GM21723 (cell line): ENCODE data around the gene NMB.

ENCODE experiments used
- ATAC-seq: cut with Tn5 transposase; IDR thresholded peaks from one replicate; pipeline ENCODE4 v1.9.1; 2021; ENCODE audit warnings: mild to moderate bottlenecking, moderate library complexity; ENCODE audit not compliant: unreplicated experiment

The NMB gene

GRCh38 chr15:84658080-84658787, at the start of gene NMB:
Gene NMB, minus strand, starts transcription at chr15:84658199. Its CDS starts 47 bp downstream, at chr15:84658152.
- peak; percentile 61 for ATAC-seq

- ATAC-seq: no peak
Measured at GRCh38 chr15:84703808-84704207, 45.8 kb upstream of the NMB start.

GRCh38 chr15:84702961-84703482, 45.0 kb upstream of the NMB start:
- no peak for ATAC-seq

- no peak for ATAC-seq
Measured at GRCh38 chr15:84699538-84700191, 41.7 kb upstream of the NMB start.

- no peak for ATAC-seq
Measured at GRCh38 chr15:84697236-84697990, 39.4 kb upstream of the NMB start.

GRCh38 chr15:84696757-84697156, 38.8 kb upstream of the NMB start:
- ATAC-seq: no peak

- no peak for ATAC-seq
Measured at GRCh38 chr15:84690342-84690741, 32.3 kb upstream of the NMB start.

- ATAC-seq: no peak
Measured at GRCh38 chr15:84689858-84690257, 31.9 kb upstream of the NMB start.

- peak; percentile 46 for ATAC-seq
Measured at GRCh38 chr15:84686446-84686845, 28.4 kb upstream of the NMB start.

- no peak for ATAC-seq
Measured at GRCh38 chr15:84685304-84685703, 27.3 kb upstream of the NMB start.

GRCh38 chr15:84684092-84684491, 26.1 kb upstream of the NMB start:
- no peak for ATAC-seq

- no peak for ATAC-seq
Measured at GRCh38 chr15:84681831-84682230, 23.8 kb upstream of the NMB start.

- no peak for ATAC-seq
Measured at GRCh38 chr15:84671211-84671610, 13.2 kb upstream of the NMB start.

GRCh38 chr15:84669726-84670125, 11.7 kb upstream of the NMB start:
- no peak for ATAC-seq

- ATAC-seq: no peak
Measured at GRCh38 chr15:84668221-84668982, 10.4 kb upstream of the NMB start.

GRCh38 chr15:84666373-84666772, 8.4 kb upstream of the NMB start:
- no peak for ATAC-seq

GRCh38 chr15:84661001-84661400, 3.0 kb upstream of the NMB start:
- no peak for ATAC-seq

- ATAC-seq: no peak
Measured at GRCh38 chr15:84659904-84660781, 2.1 kb upstream of the NMB start.

GRCh38 chr15:84658788-84659411, 901 bp upstream of the NMB start:
- no peak for ATAC-seq

GRCh38 chr15:84657748-84658079, 285 bp downstream of the NMB start:
- no peak for ATAC-seq
